Measurements from ENCODE around the gene ZNF764.
"Not testable (repeated sequence)": the region's sequence is repeated elsewhere in the genome, so short reads cannot be mapped to it uniquely, and the experiment has no call there.

Gene ZNF764

GRCh38 chr16:30548416-30549253 is 9.5 kb downstream of the ZNF764 start:
- no peak for DNase-seq (ENCODE audit: low read depth, low spot score)

- DNase-seq (ENCODE audit: low read depth, low spot score) = no peak
Observed at GRCh38 chr16:30546115-30546514, 12.1 kb downstream of the ZNF764 start.

- DNase-seq (ENCODE audit: low read depth, low spot score) = no peak
Observed at GRCh38 chr16:30543067-30543466, 15.1 kb downstream of the ZNF764 start.

- DNase-seq (ENCODE audit: low read depth, low spot score) = no peak
Observed at GRCh38 chr16:30541502-30542329, 16.5 kb downstream of the ZNF764 start.

GRCh38 chr16:30540916-30541464 is 17.2 kb downstream of the ZNF764 start:
- not testable (repeated sequence) for DNase-seq (ENCODE audit: low read depth, low spot score)

- DNase-seq (ENCODE audit: low read depth, low spot score) = not testable (repeated sequence)
Observed at GRCh38 chr16:30539986-30540526, 18.1 kb downstream of the ZNF764 start.

- no peak for DNase-seq (ENCODE audit: low read depth, low spot score)
Observed at GRCh38 chr16:30539000-30539964, 18.9 kb downstream of the ZNF764 start.

GRCh38 chr16:30536391-30537024 is 21.7 kb downstream of the ZNF764 start:
- not testable (repeated sequence) for DNase-seq (ENCODE audit: low read depth, low spot score)

GRCh38 chr16:30535777-30536190 is 22.4 kb downstream of the ZNF764 start:
- DNase-seq (ENCODE audit: low read depth, low spot score) = no peak

GRCh38 chr16:30535106-30535776 is 22.9 kb downstream of the ZNF764 start:
- DNase-seq (ENCODE audit: low read depth, low spot score) = no peak

- peak; percentile 82 for DNase-seq (ENCODE audit: low read depth, low spot score)
Observed at GRCh38 chr16:30534368-30535105, 23.6 kb downstream of the ZNF764 start, which contains the start of gene ZNF747. TSS of gene ZNF747 (minus strand) at chr16:30534858. CDS start at chr16:30534679, 179 bp downstream.

- no peak for DNase-seq (ENCODE audit: low read depth, low spot score)
Observed at GRCh38 chr16:30533748-30534367, 24.3 kb downstream of the ZNF764 start.

- no peak for DNase-seq (ENCODE audit: low read depth, low spot score)
Observed at GRCh38 chr16:30533146-30533522, 25.0 kb downstream of the ZNF764 start.

GRCh38 chr16:30532285-30533145 is 25.7 kb downstream of the ZNF764 start:
- no peak for DNase-seq (ENCODE audit: low read depth, low spot score)

GRCh38 chr16:30530163-30531037 is 27.8 kb downstream of the ZNF764 start:
- DNase-seq (ENCODE audit: low read depth, low spot score) = no peak

- DNase-seq (ENCODE audit: low read depth, low spot score) = no peak
Observed at GRCh38 chr16:30528799-30529457, 29.2 kb downstream of the ZNF764 start.

All from activated CD4-positive, CD25-positive, alpha-beta regulatory T cell treated with anti-CD3 and anti-CD28 coated beads, Interleukin-2, amount 50 U/mL, for 16 hours (primary cell).